Ishikawa (cell line): Measurements from ENCODE around the gene EIF2B4.
A peak's percentile ranks its signal among the peaks of the same experiment; 100 is the strongest.

Source experiments
- CEBPB ChIP-seq: IDR thresholded peaks from 2 replicates; pipeline ENCODE4 v1.6.1; 2012
- CREB1 ChIP-seq: IDR thresholded peaks from 2 replicates; pipeline ENCODE4 v1.6.1; 2012; ENCODE audit warnings: low read depth
- EGR1 ChIP-seq: IDR thresholded peaks from 2 replicates; pipeline ENCODE4 v1.6.1; 2012
- EP300 ChIP-seq: IDR thresholded peaks from 2 replicates; pipeline ENCODE4 v1.6.1; 2012; ENCODE audit warnings: borderline replicate concordance
- FOXM1 ChIP-seq: IDR thresholded peaks from 2 replicates; pipeline ENCODE4 v1.6.1; 2012; ENCODE audit warnings: low read depth, borderline replicate concordance
- NFIC ChIP-seq: IDR thresholded peaks from 2 replicates; pipeline ENCODE4 v1.6.1; 2012
- RAD21 ChIP-seq: IDR thresholded peaks from 2 replicates; pipeline ENCODE4 v1.6.1; 2012; ENCODE audit warnings: low read depth
- TAF1 ChIP-seq: IDR thresholded peaks from 2 replicates; pipeline ENCODE4 v1.6.1; 2012; ENCODE audit warnings: low read depth, mild to moderate bottlenecking
- TEAD4 ChIP-seq: IDR thresholded peaks from 2 replicates; pipeline ENCODE4 v1.6.1; 2012
- YY1 ChIP-seq: IDR thresholded peaks from 2 replicates; pipeline ENCODE4 v1.6.1; 2012; ENCODE audit warnings: low read depth
- TF ChIP-seq, protein P1 (sequence below): IDR thresholded peaks from 2 replicates; pipeline ENCODE4 v1.6.1; 2012; ENCODE audit warnings: low read depth, mild to moderate bottlenecking
- TF ChIP-seq, protein P2 (sequence below): IDR thresholded peaks from 2 replicates; pipeline ENCODE4 v1.6.1; 2012

DNA sequence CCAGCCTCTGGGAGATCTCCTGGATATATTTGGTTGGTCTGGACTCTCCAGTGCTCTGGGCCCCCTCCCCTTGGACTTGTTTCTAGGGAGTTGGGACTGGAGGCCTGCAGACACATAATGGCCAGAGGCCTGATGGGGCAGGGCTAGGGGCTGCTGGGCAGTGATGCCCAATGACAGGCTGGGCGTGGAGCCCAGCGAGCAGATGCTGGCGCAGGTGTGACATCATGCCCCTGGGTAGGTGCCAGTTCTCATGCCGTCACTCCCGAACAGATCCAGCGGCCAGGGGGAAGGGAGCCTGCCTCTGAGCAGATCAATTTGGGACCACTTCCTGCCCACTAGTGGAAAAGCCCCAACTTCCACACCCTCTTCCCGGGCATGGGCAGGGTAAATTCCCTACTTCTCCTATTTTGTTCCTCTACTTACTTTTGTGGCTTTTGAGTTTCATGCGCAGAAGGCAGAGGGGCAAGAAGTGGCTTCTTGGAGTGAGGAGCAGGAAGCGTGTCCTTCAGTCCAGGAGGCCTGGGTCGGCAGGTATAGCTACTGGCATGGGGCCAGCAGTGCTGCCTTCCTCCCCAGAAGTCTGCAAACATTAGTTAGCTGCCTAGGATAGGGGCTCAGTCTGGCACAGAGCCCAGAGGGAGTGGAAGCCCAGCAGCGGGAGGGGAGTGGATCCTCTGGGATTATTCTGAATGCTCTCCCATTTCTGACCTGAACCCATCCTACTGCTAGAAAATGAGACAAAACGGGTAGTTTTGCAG lies 53.3 kb downstream of the EIF2B4 start:
- TF ChIP-seq EGR1 (no peak), RAD21 (no peak), CREB1 (no peak), YY1 (no peak), TEAD4 (no peak), NFIC (0 out of 2 replicates have a peak, but pooled peaks have one; percentile 31), TAF1 (no peak), EP300 (no peak), CEBPB (no peak), FOXM1 (no peak)
- TF ChIP-seq, protein P1, sequence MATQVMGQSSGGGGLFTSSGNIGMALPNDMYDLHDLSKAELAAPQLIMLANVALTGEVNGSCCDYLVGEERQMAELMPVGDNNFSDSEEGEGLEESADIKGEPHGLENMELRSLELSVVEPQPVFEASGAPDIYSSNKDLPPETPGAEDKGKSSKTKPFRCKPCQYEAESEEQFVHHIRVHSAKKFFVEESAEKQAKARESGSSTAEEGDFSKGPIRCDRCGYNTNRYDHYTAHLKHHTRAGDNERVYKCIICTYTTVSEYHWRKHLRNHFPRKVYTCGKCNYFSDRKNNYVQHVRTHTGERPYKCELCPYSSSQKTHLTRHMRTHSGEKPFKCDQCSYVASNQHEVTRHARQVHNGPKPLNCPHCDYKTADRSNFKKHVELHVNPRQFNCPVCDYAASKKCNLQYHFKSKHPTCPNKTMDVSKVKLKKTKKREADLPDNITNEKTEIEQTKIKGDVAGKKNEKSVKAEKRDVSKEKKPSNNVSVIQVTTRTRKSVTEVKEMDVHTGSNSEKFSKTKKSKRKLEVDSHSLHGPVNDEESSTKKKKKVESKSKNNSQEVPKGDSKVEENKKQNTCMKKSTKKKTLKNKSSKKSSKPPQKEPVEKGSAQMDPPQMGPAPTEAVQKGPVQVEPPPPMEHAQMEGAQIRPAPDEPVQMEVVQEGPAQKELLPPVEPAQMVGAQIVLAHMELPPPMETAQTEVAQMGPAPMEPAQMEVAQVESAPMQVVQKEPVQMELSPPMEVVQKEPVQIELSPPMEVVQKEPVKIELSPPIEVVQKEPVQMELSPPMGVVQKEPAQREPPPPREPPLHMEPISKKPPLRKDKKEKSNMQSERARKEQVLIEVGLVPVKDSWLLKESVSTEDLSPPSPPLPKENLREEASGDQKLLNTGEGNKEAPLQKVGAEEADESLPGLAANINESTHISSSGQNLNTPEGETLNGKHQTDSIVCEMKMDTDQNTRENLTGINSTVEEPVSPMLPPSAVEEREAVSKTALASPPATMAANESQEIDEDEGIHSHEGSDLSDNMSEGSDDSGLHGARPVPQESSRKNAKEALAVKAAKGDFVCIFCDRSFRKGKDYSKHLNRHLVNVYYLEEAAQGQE: no peak
- TF ChIP-seq, protein P2, sequence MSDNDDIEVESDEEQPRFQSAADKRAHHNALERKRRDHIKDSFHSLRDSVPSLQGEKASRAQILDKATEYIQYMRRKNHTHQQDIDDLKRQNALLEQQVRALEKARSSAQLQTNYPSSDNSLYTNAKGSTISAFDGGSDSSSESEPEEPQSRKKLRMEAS: no peak
